A549 (cell line): ENCODE measurements around the gene GBF1. TPM values are rescaled to one million over a fixed set of nuclear protein-coding genes. Genes with fewer than 3 reads are reported as not detected.

ENCODE experiments used
- ATAC-seq, 2 experiments: fragments of 200-7000 bp in 1 of 2; fragments of >200 bp in 1 of 2; cut with Nextera tagmentation in 1 of 2; cut with Tn5 transposase in 1 of 2; 3 replicates each; pipeline versions ENCODE4 v1.8.0 to v1.9.1; 2018 to 2020; ENCODE audit warnings: mild to moderate bottlenecking in 1 of 2, moderate library complexity in 1 of 2
- CTCF ChIA-PET: fragments of 300-600 bp; sonication (Branson Sonifier 250); formaldehyde crosslinking; extraction: SDS; loops from one replicate; lab custom pipeline; 2021; ENCODE audit warnings: antibody characterized with exemption, inconsistent platforms; lab: Yijun Ruan, JAX
- POLR2A ChIA-PET: fragments of 350-600 bp; formaldehyde crosslinking; extraction: SDS; loops from one replicate; lab custom pipeline; 2021; ENCODE audit warnings: antibody characterized with exemption, inconsistent platforms; lab: Yijun Ruan, JAX
- DNase-seq, 2 experiments: peaks; one replicate each; pipeline versions ENCODE4 v3.0.0 to v3.0.0-alpha.2; 2011 to 2016; ENCODE audit warnings: low read depth in 1 of 2, low spot score in 1 of 2
- FAIRE-seq: peaks from 2 replicates; lab custom pipeline; 2011; peaks lifted over from hg19 to GRCh38; lab: Jason Lieb, UNC
- H3K27ac ChIP-seq, 2 experiments: fragments of >200 bp; sonication (Bioruptor Twin); formaldehyde crosslinking; 3 replicates each; pipeline ENCODE4 v1.5.1; 2016 to 2017
- H3K4me1 ChIP-seq: fragments of >200 bp; sonication (Bioruptor Twin); formaldehyde crosslinking; 3 replicates; pipeline ENCODE4 v1.6.1; 2016
- H3K4me2 ChIP-seq: fragments of >200 bp; sonication (Bioruptor Twin); formaldehyde crosslinking; 3 replicates; pipeline ENCODE4 v1.6.1; 2016
- H3K4me3 ChIP-seq: fragments of >200 bp; sonication (Bioruptor Twin); formaldehyde crosslinking; 3 replicates; pipeline ENCODE4 v1.5.1; 2016
- H3K9me3 ChIP-seq: fragments of >200 bp; sonication (Bioruptor Twin); formaldehyde crosslinking; 3 replicates; pipeline ENCODE4 v1.6.1; 2016
- BCL3 ChIP-seq: fragments of >200 bp; sonication (Bioruptor Twin); formaldehyde crosslinking; IDR thresholded peaks from 3 replicates; pipeline ENCODE4 v1.6.1; 2016
- BHLHE40 ChIP-seq: IDR thresholded peaks from 2 replicates; pipeline ENCODE4 v1.6.1; 2012; ENCODE audit warnings: low read depth, low read length, inconsistent platforms
- CBX2 ChIP-seq: fragments of 200-600 bp; sonication (generic); IDR thresholded peaks from 2 replicates; pipeline ENCODE4 v1.6.1; 2016; ENCODE audit warnings: low read depth, mild to moderate bottlenecking, borderline replicate concordance
- CEBPB ChIP-seq, 2 experiments: fragments of >200 bp in 1 of 2; sonication (Bioruptor Twin) in 1 of 2; formaldehyde crosslinking in 1 of 2; IDR thresholded peaks; 2 replicates each; pipeline ENCODE4 v1.6.1; 2012 to 2016
- E2F6 ChIP-seq: IDR thresholded peaks from 2 replicates; pipeline ENCODE4 v1.6.1; 2012; ENCODE audit warnings: low read depth, borderline replicate concordance
- EHF ChIP-seq: fragments of 250-450 bp; sonication (Bioruptor Pico); IDR thresholded peaks from 2 replicates; pipeline ENCODE4 v1.5.0; 2020; ENCODE audit warnings: mild to moderate bottlenecking
- EP300 ChIP-seq, 2 experiments: fragments of >200 bp; sonication (Bioruptor Twin); formaldehyde crosslinking; IDR thresholded peaks; 2 replicates in 1 of 2; 3 replicates in 1 of 2; pipeline ENCODE4 v1.6.1; 2016 to 2017
- FOSB ChIP-seq: fragments of 250-450 bp; sonication (Bioruptor Pico); IDR thresholded peaks from 2 replicates; pipeline ENCODE4 v1.5.0; 2020; ENCODE audit warnings: mild to moderate bottlenecking, moderate library complexity
- FOXS1 ChIP-seq: fragments of 250-450 bp; sonication (Bioruptor Pico); IDR thresholded peaks from 2 replicates; pipeline ENCODE4 v1.5.0; 2020; ENCODE audit warnings: mild to moderate bottlenecking, moderate library complexity
- HDAC2 ChIP-seq: fragments of 200-600 bp; sonication (generic); IDR thresholded peaks from 2 replicates; pipeline ENCODE4 v1.6.1; 2016
- HES2 ChIP-seq: fragments of >200 bp; sonication (Bioruptor Twin); formaldehyde crosslinking; IDR thresholded peaks from 2 replicates; pipeline ENCODE4 v1.6.1; 2016
- HOXB13 ChIP-seq: fragments of 250-450 bp; sonication (Bioruptor Pico); IDR thresholded peaks from 2 replicates; pipeline ENCODE4 v1.5.0; 2020; ENCODE audit warnings: low read depth, mild to moderate bottlenecking, moderate library complexity
- JUNB ChIP-seq: fragments of >200 bp; sonication (Bioruptor Twin); formaldehyde crosslinking; IDR thresholded peaks from 2 replicates; pipeline ENCODE4 v1.6.1; 2016
- KDM1A ChIP-seq: fragments of 200-600 bp; sonication (generic); IDR thresholded peaks from 2 replicates; pipeline ENCODE4 v1.6.1; 2016; ENCODE audit warnings: low read depth, mild to moderate bottlenecking
- KDM5A ChIP-seq: fragments of 200-600 bp; sonication (generic); IDR thresholded peaks from 2 replicates; pipeline ENCODE4 v1.6.1; 2016; ENCODE audit warnings: antibody characterized with exemption, mild to moderate bottlenecking
- PBX3 ChIP-seq: IDR thresholded peaks from 2 replicates; pipeline ENCODE4 v1.6.1; 2012
- PHF8 ChIP-seq: fragments of 200-600 bp; sonication (generic); IDR thresholded peaks from 2 replicates; pipeline ENCODE4 v1.6.1; 2016; ENCODE audit warnings: low read depth, mild to moderate bottlenecking, antibody characterized with exemption, moderate library complexity, borderline replicate concordance
- POLR2A ChIP-seq: IDR thresholded peaks from 2 replicates; pipeline ENCODE4 v1.6.1; 2012; ENCODE audit warnings: mild to moderate bottlenecking, low read length
- RCOR1 ChIP-seq: fragments of 150-350 bp; IDR thresholded peaks from 2 replicates; pipeline ENCODE4 v1.6.1; 2014; ENCODE audit warnings: antibody characterized with exemption, low read length, low read depth
- RNF2 ChIP-seq: fragments of 200-600 bp; sonication (generic); IDR thresholded peaks from 2 replicates; pipeline ENCODE4 v1.6.1; 2016; ENCODE audit warnings: low read depth, mild to moderate bottlenecking, antibody characterized with exemption, moderate library complexity, borderline replicate concordance
- SMC3 ChIP-seq: fragments of >200 bp; sonication (Bioruptor Twin); formaldehyde crosslinking; IDR thresholded peaks from 3 replicates; pipeline ENCODE4 v1.6.1; 2018; ENCODE audit warnings: inconsistent platforms
- SREBF2 ChIP-seq: fragments of 450-650 bp; IDR thresholded peaks from 2 replicates; pipeline ENCODE4 v1.6.1; 2014; ENCODE audit warnings: mild to moderate bottlenecking, moderate library complexity
- TFCP2L1 ChIP-seq: fragments of 250-450 bp; sonication (Bioruptor Pico); IDR thresholded peaks from 2 replicates; pipeline ENCODE4 v1.5.0; 2021; ENCODE audit warnings: mild to moderate bottlenecking
- ZFP36 ChIP-seq: fragments of 450-650 bp; IDR thresholded peaks from 2 replicates; pipeline ENCODE4 v1.6.1; 2014; ENCODE audit warnings: borderline replicate concordance; ENCODE audit not compliant: partially characterized antibody
- ZNF302 ChIP-seq: fragments of 250-450 bp; sonication (Bioruptor Pico); IDR thresholded peaks from 2 replicates; pipeline ENCODE4 v1.9.0; 2021; ENCODE audit warnings: inconsistent platforms, mild to moderate bottlenecking, moderate library complexity
- ZSCAN20 ChIP-seq: fragments of 250-450 bp; sonication (Bioruptor Pico); IDR thresholded peaks from 2 replicates; pipeline ENCODE4 v1.8.0; 2022; ENCODE audit warnings: mild to moderate bottlenecking, moderate library complexity
- WGBS: methylation state at CpG from one replicate; pipeline ENCODE4 v1.1.6; 2017; ENCODE audit errors: missing lambda C conversion rate; 5-methylcytosine and 5-hydroxymethylcytosine counted together
- polyA plus RNA-seq, 4 experiments: library from polyadenylated mRNA; depleted of rRNA in 3 of 4; stranded (reverse); fragments of >200 nt; fragmentation: RNase III in 1 of 4; extraction: RNeasy Plus Mini Kit Qiagen cat#74134 plus additional on column Dnase treatment in 1 of 4; gene quantifications; 2 replicates in 3 of 4; 3 replicates in 1 of 4; pipeline ENCODE4 v1.2.3, GENCODE V29; 2011 to 2017

Gene GBF1
- polyA plus RNA-seq, 2 of the 4 experiments (the other 2 are of a cell fraction): 20.4 to 21.3 TPM

GRCh38 chr10:102219370-102219769, 26.0 kb upstream of the GBF1 start:
- FAIRE-seq (no peak), ATAC-seq (no peak), DNase-seq (no peak)
- no peak overlapping the region for H3K27ac ChIP-seq
- H3K4me2 ChIP-seq: no peak overlapping the region
- POLR2A ChIA-PET: no interaction called here
- H3K9me3 ChIP-seq: no peaks in the 10 kb centered on the region
- WGBS: 65% methylated on average over 5 of the region's 5 CpGs
- CTCF ChIA-PET: interaction anchor here (0.9 to 24.2 kb wide), 7 partner anchors 11 to 133 kb away, joined by 3 to 886 read pairs (median 3); no protein-coding TSS in a partner anchor
- no peak overlapping the region for H3K4me3 ChIP-seq
- H3K4me1 ChIP-seq: no peaks in the 10 kb centered on the region
- TF ChIP-seq FOSB (no peak), PHF8 (no peak), KDM1A (no peak), HOXB13 (CRISPR knock-in tag) (no peak), TFCP2L1 (no peak), EP300 (IDR thresholded peaks at IDR 0.05) (no peak), KDM5A (no peak), JUNB (no peak), HDAC2 (no peak), ZNF302 (no peak), ZSCAN20 (CRISPR knock-in tag) (no peak), EHF (CRISPR knock-in tag) (no peak), ZFP36 (no peak), SMC3 (no peak)

- CTCF ChIA-PET: interaction anchor here (0.5 to 24.2 kb wide), 6 partner anchors 10 to 424 kb away, joined by 3 to 886 read pairs (median 6); no protein-coding TSS in a partner anchor
- peaks cover 3% of the 10 kb centered on the region; the same call in 2 of the 3 replicates for H3K4me1 ChIP-seq
- no peak for ATAC-seq
- TF ChIP-seq E2F6 (no peak), SREBF2 (no peak), CEBPB (IDR thresholded peaks at IDR 0.05) (no peak), FOXS1 (CRISPR knock-in tag) (no peak), CBX2 (no peak), PBX3 (no peak), BCL3 (no peak), BHLHE40 (no peak), RNF2 (no peak), HES2 (no peak), KDM5A (no peak), PHF8 (no peak), POLR2A (no peak), RCOR1 (no peak), ZSCAN20 (CRISPR knock-in tag) (no peak)
- H3K4me3 ChIP-seq: no peak overlapping the region
- no peak for DNase-seq
- no peak overlapping the region for H3K4me2 ChIP-seq
- no peak for FAIRE-seq
- H3K27ac ChIP-seq: no peak overlapping the region
- H3K9me3 ChIP-seq: no peaks in the 10 kb centered on the region
- POLR2A ChIA-PET: no interaction called here
Observed at GRCh38 chr10:102220612-102221011, 24.7 kb upstream of the GBF1 start.
